ENCODE results near the gene PLCH2. TPM values are rescaled to one million over a fixed set of nuclear protein-coding genes. Genes with fewer than 3 reads are reported as not detected.
"Not testable (repeated sequence)": the region's sequence is repeated elsewhere in the genome, so short reads cannot be mapped to it uniquely, and the experiment has no call there.

Gene PLCH2
- total RNA-seq, 1 experiment from 2014 or later = 0.10 TPM

GRCh38 chr1:2543543-2544092 is 67.5 kb downstream of the PLCH2 start:
- DNase-seq (ENCODE audit: low read depth) = no peak

GRCh38 chr1:2544093-2544874 is 68.2 kb downstream of the PLCH2 start:
- no peak for DNase-seq (ENCODE audit: low read depth)

- no peak for DNase-seq (ENCODE audit: low read depth)
Observed at GRCh38 chr1:2544875-2545640, 69.0 kb downstream of the PLCH2 start.

GRCh38 chr1:2545754-2546514 is 69.8 kb downstream of the PLCH2 start:
- DNase-seq (ENCODE audit: low read depth) = peak; percentile 74

- peak; percentile 93 for DNase-seq (ENCODE audit: low read depth)
Observed at GRCh38 chr1:2546515-2547209, 70.6 kb downstream of the PLCH2 start.

- DNase-seq (ENCODE audit: low read depth) = no peak
Observed at GRCh38 chr1:2547210-2548067, 71.3 kb downstream of the PLCH2 start.

GRCh38 chr1:2548068-2548589 is 72.0 kb downstream of the PLCH2 start:
- DNase-seq (ENCODE audit: low read depth) = peak; percentile 62

- not testable (repeated sequence) for DNase-seq (ENCODE audit: low read depth)
Observed at GRCh38 chr1:2549367-2550029, 73.4 kb downstream of the PLCH2 start.

- not testable (repeated sequence) for DNase-seq (ENCODE audit: low read depth)
Observed at GRCh38 chr1:2550309-2550861, 74.3 kb downstream of the PLCH2 start.

- not testable (repeated sequence) for DNase-seq (ENCODE audit: low read depth)
Observed at GRCh38 chr1:2551544-2551943, 75.5 kb downstream of the PLCH2 start.

GRCh38 chr1:2552189-2552588 is 76.1 kb downstream of the PLCH2 start:
- DNase-seq (ENCODE audit: low read depth) = no peak

- not testable (repeated sequence) for DNase-seq (ENCODE audit: low read depth)
Observed at GRCh38 chr1:2553076-2553475, 77.0 kb downstream of the PLCH2 start.

GRCh38 chr1:2553871-2554620 is 78.0 kb downstream of the PLCH2 start:
- DNase-seq (ENCODE audit: low read depth) = no peak

- DNase-seq (ENCODE audit: low read depth) = no peak
Observed at GRCh38 chr1:2554621-2555387, 78.7 kb downstream of the PLCH2 start.
